SK-N-SH treated with all-trans-retinoic acid at 6 μM for 48 hours (cell line): ENCODE measurements around the gene RNASE12.

ENCODE experiments used
- ATAC-seq: fragments of 200-7000 bp; cut with Tn5 transposase; 3 replicates; pipeline ENCODE4 v1.9.1; 2020; ENCODE audit warnings: mild to moderate bottlenecking, moderate library complexity
- ARNTL ChIP-seq: fragments of 450-650 bp; formaldehyde crosslinking; IDR thresholded peaks from 2 replicates; pipeline ENCODE4 v1.5.0; 2020; ENCODE audit warnings: low read depth, mild to moderate bottlenecking, moderate library complexity, borderline replicate concordance
- CREB5 ChIP-seq: fragments of 250-450 bp; sonication (Bioruptor Pico); IDR thresholded peaks from 2 replicates; pipeline ENCODE4 v1.5.1; 2020; ENCODE audit warnings: low read depth, mild to moderate bottlenecking, moderate library complexity
- CSDC2 ChIP-seq: fragments of 250-450 bp; sonication (Bioruptor Pico); IDR thresholded peaks from 2 replicates; pipeline ENCODE4 v1.5.0; 2020; ENCODE audit warnings: mild to moderate bottlenecking, moderate library complexity
- CSRNP3 ChIP-seq: fragments of 250-450 bp; sonication (Bioruptor Pico); IDR thresholded peaks from 2 replicates; pipeline ENCODE4 v1.5.1; 2021; ENCODE audit warnings: mild to moderate bottlenecking, moderate library complexity
- GLIS3 ChIP-seq: fragments of 250-450 bp; sonication (Bioruptor Pico); IDR thresholded peaks from 2 replicates; pipeline ENCODE4 v1.5.0; 2020; ENCODE audit warnings: mild to moderate bottlenecking, moderate library complexity
- ISL1 ChIP-seq: fragments of 250-450 bp; sonication (Bioruptor Pico); IDR thresholded peaks from 2 replicates; pipeline ENCODE4 v2.1.2; 2022; ENCODE audit warnings: mild to moderate bottlenecking, moderate library complexity
- OSR1 ChIP-seq: fragments of 250-450 bp; sonication (Bioruptor Pico); IDR thresholded peaks from 2 replicates; pipeline ENCODE4 v1.8.0; 2022; ENCODE audit warnings: moderate library complexity, mild to moderate bottlenecking, inconsistent platforms
- PATZ1 ChIP-seq: fragments of 250-450 bp; sonication (Bioruptor Pico); IDR thresholded peaks from 2 replicates; pipeline ENCODE4 v1.8.0; 2020; ENCODE audit warnings: mild to moderate bottlenecking, moderate library complexity, borderline replicate concordance
- POU6F1 ChIP-seq: fragments of 250-450 bp; sonication (Bioruptor Pico); IDR thresholded peaks from 2 replicates; pipeline ENCODE4 v1.8.0; 2021; ENCODE audit warnings: low read depth, mild to moderate bottlenecking, moderate library complexity, borderline replicate concordance
- PPARA ChIP-seq: fragments of 250-450 bp; sonication (Bioruptor Pico); IDR thresholded peaks from 2 replicates; pipeline ENCODE4 v1.5.0; 2020; ENCODE audit warnings: mild to moderate bottlenecking, borderline replicate concordance
- SNAI2 ChIP-seq: fragments of 250-450 bp; sonication (Bioruptor Pico); IDR thresholded peaks from 2 replicates; pipeline ENCODE4 v1.5.0; 2020; ENCODE audit warnings: mild to moderate bottlenecking, moderate library complexity
- TCF4 ChIP-seq: fragments of 250-450 bp; sonication (Bioruptor Pico); IDR thresholded peaks from 2 replicates; pipeline ENCODE4 v1.8.0; 2021; ENCODE audit warnings: mild to moderate bottlenecking, moderate library complexity, borderline replicate concordance
- TOX ChIP-seq: fragments of 250-450 bp; sonication (Bioruptor Pico); IDR thresholded peaks from 2 replicates; pipeline ENCODE4 v1.8.0; 2021; ENCODE audit warnings: mild to moderate bottlenecking, moderate library complexity, borderline replicate concordance
- TSHZ2 ChIP-seq: fragments of 250-450 bp; sonication (Bioruptor Pico); IDR thresholded peaks from 2 replicates; pipeline ENCODE4 v1.5.0; 2020; ENCODE audit warnings: mild to moderate bottlenecking, moderate library complexity
- ZC3H10 ChIP-seq: fragments of 250-450 bp; sonication (Bioruptor Pico); IDR thresholded peaks from 2 replicates; pipeline ENCODE4 v1.5.1; 2021; ENCODE audit warnings: mild to moderate bottlenecking, moderate library complexity
- ZFP3 ChIP-seq: fragments of 250-450 bp; sonication (Bioruptor Pico); IDR thresholded peaks from 2 replicates; pipeline ENCODE4 v1.5.0; 2020; ENCODE audit warnings: mild to moderate bottlenecking, moderate library complexity
- ZFP30 ChIP-seq: fragments of 450-650 bp; formaldehyde crosslinking; IDR thresholded peaks from 2 replicates; pipeline ENCODE4 v1.5.0; 2022; ENCODE audit warnings: mild to moderate bottlenecking, moderate library complexity

RNASE12 gene

GRCh38 chr14:20615996-20616395, 24.8 kb upstream of the RNASE12 start:
- no peak for TF ChIP-seq OSR1 (CRISPR knock-in tag)
- TF ChIP-seq ZC3H10 (CRISPR knock-in tag): no peak
- TF ChIP-seq CSDC2: no peak
- TF ChIP-seq GLIS3 (CRISPR knock-in tag): no peak
- no peak for TF ChIP-seq CREB5 (CRISPR knock-in tag)
- no peak for TF ChIP-seq ARNTL
- TF ChIP-seq SNAI2 (CRISPR knock-in tag): no peak
- TF ChIP-seq TCF4 (CRISPR knock-in tag): no peak
- TF ChIP-seq CSRNP3 (CRISPR knock-in tag): no peak
- no peak for TF ChIP-seq ZFP30 (CRISPR knock-in tag)
- no peak for TF ChIP-seq PATZ1 (CRISPR knock-in tag)
- ATAC-seq: no peak

- TF ChIP-seq ISL1 (CRISPR knock-in tag) (no peak), TSHZ2 (CRISPR knock-in tag) (no peak), ZFP3 (no peak), CREB5 (CRISPR knock-in tag) (no peak), CSRNP3 (CRISPR knock-in tag) (no peak), POU6F1 (CRISPR knock-in tag) (no peak), PATZ1 (CRISPR knock-in tag) (no peak), TOX (CRISPR knock-in tag) (no peak), PPARA (no peak)
- ATAC-seq: no peak
These were observed 23.1 kb upstream of the RNASE12 start for GRCh38 chr14:20614038-20614840.
